ENCODE results near the gene CLCN1.

CLCN1 gene

GRCh38 chr7:143352531-143353002 is 36.7 kb downstream of the CLCN1 start:
- no peaks in the 10 kb centered on the region for H3K36me3 ChIP-seq (ENCODE audit: insufficient read depth, low read length)
- no peak overlapping the region for H3K27ac ChIP-seq (ENCODE audit: low read depth, low read length, poor library complexity, severe bottlenecking)
- 0 out of 2 replicates have a peak, but pooled peaks cover 18% of the 10 kb centered on the region for H3K27me3 ChIP-seq (ENCODE audit: insufficient read depth, low read length)
- no peaks in the 10 kb centered on the region for H4K20me1 ChIP-seq (ENCODE audit: insufficient read depth, low read length)
- H3K9me3 ChIP-seq (ENCODE audit: low read length), result no peaks in the 10 kb centered on the region
- no peak overlapping the region for H2AFZ ChIP-seq (ENCODE audit: low read length)
- H3K4me2 ChIP-seq (ENCODE audit: low read length), result no peak overlapping the region
- no peak overlapping the region for H3K4me3 ChIP-seq (ENCODE audit: low read depth, low read length, poor library complexity, severe bottlenecking)
- no peak overlapping the region for H3K9ac ChIP-seq (ENCODE audit: low read length)
- H3K4me1 ChIP-seq (ENCODE audit: insufficient read depth, low read length, severe bottlenecking), result no peaks in the 10 kb centered on the region
- H3K79me2 ChIP-seq (ENCODE audit: insufficient read depth, low read length), result no peaks in the 10 kb centered on the region
- no peaks in the 10 kb centered on the region for H3F3A ChIP-seq (ENCODE audit: insufficient read depth, low read length)
- TF ChIP-seq EZH2 (IDR thresholded peaks at IDR 0.05; ENCODE audit: borderline replicate concordance, low read length) (no peak), CTCF (IDR thresholded peaks at IDR 0.05; ENCODE audit: low read length) (no peak)
- no peaks in the 10 kb centered on the region for H3K9me2 ChIP-seq (ENCODE audit: low read depth, low read length)

- H3K4me2 ChIP-seq (ENCODE audit: low read length), result no peak overlapping the region
- 0 out of 2 replicates have a peak, but pooled peaks cover 9% of the 10 kb centered on the region for H3K27me3 ChIP-seq (ENCODE audit: insufficient read depth, low read length)
- no peak overlapping the region for H3K4me3 ChIP-seq (ENCODE audit: low read depth, low read length, poor library complexity, severe bottlenecking)
- H3K27ac ChIP-seq (ENCODE audit: low read depth, low read length, poor library complexity, severe bottlenecking), result no peak overlapping the region
- H2AFZ ChIP-seq (ENCODE audit: low read length), result no peak overlapping the region
- no peak for TF ChIP-seq EZH2 (IDR thresholded peaks at IDR 0.05; ENCODE audit: borderline replicate concordance, low read length)
- no peak for TF ChIP-seq CTCF (IDR thresholded peaks at IDR 0.05; ENCODE audit: low read length)
- H3K9me2 ChIP-seq (ENCODE audit: low read depth, low read length), result no peaks in the 10 kb centered on the region
- H3F3A ChIP-seq (ENCODE audit: insufficient read depth, low read length), result no peaks in the 10 kb centered on the region
- no peaks in the 10 kb centered on the region for H3K36me3 ChIP-seq (ENCODE audit: insufficient read depth, low read length)
- H3K79me2 ChIP-seq (ENCODE audit: insufficient read depth, low read length), result no peaks in the 10 kb centered on the region
- H4K20me1 ChIP-seq (ENCODE audit: insufficient read depth, low read length), result no peaks in the 10 kb centered on the region
- H3K4me1 ChIP-seq (ENCODE audit: insufficient read depth, low read length, severe bottlenecking), result no peaks in the 10 kb centered on the region
- H3K9ac ChIP-seq (ENCODE audit: low read length), result no peak overlapping the region
- H3K9me3 ChIP-seq (ENCODE audit: low read length), result no peaks in the 10 kb centered on the region
Measured at GRCh38 chr7:143354376-143354775, 38.5 kb downstream of the CLCN1 start.

GRCh38 chr7:143354965-143355364 is 39.1 kb downstream of the CLCN1 start:
- Histone ChIP-seq H3K27ac (ENCODE audit: low read depth, low read length, poor library complexity, severe bottlenecking) (no peak overlapping the region), H3K9me3 (ENCODE audit: low read length) (no peaks in the 10 kb centered on the region), H2AFZ (ENCODE audit: low read length) (no peak overlapping the region), H3K4me2 (ENCODE audit: low read length) (no peak overlapping the region), H3K27me3 (ENCODE audit: insufficient read depth, low read length) (peaks cover 10% of the 10 kb centered on the region), H3F3A (ENCODE audit: insufficient read depth, low read length) (no peaks in the 10 kb centered on the region), H4K20me1 (ENCODE audit: insufficient read depth, low read length) (no peaks in the 10 kb centered on the region), H3K9me2 (ENCODE audit: low read depth, low read length) (no peaks in the 10 kb centered on the region), H3K9ac (ENCODE audit: low read length) (no peak overlapping the region), H3K36me3 (ENCODE audit: insufficient read depth, low read length) (no peaks in the 10 kb centered on the region), H3K79me2 (ENCODE audit: insufficient read depth, low read length) (no peaks in the 10 kb centered on the region), H3K4me3 (ENCODE audit: low read depth, low read length, poor library complexity, severe bottlenecking) (no peak overlapping the region), H3K4me1 (ENCODE audit: insufficient read depth, low read length, severe bottlenecking) (no peaks in the 10 kb centered on the region)
- TF ChIP-seq EZH2 (IDR thresholded peaks at IDR 0.05; ENCODE audit: borderline replicate concordance, low read length), result no peak
- no peak for TF ChIP-seq CTCF (IDR thresholded peaks at IDR 0.05; ENCODE audit: low read length)
